CD4-positive, alpha-beta T cell treated with Interleukin-15 for 1 hour (primary cell): ENCODE measurements around the gene ADCY9.
"Not testable (repeated sequence)": the region's sequence is repeated elsewhere in the genome, so short reads cannot be mapped to it uniquely, and the experiment has no call there.

Source experiments
- DNase-seq: peaks from one replicate; pipeline ENCODE4 v3.0.0-alpha.2; 2020

Gene ADCY9

GRCh38 chr16:3966681-3967080, 149.6 kb downstream of the ADCY9 start:
- no peak for DNase-seq

GRCh38 chr16:3965781-3966582, 150.3 kb downstream of the ADCY9 start:
- no peak for DNase-seq

DNA sequence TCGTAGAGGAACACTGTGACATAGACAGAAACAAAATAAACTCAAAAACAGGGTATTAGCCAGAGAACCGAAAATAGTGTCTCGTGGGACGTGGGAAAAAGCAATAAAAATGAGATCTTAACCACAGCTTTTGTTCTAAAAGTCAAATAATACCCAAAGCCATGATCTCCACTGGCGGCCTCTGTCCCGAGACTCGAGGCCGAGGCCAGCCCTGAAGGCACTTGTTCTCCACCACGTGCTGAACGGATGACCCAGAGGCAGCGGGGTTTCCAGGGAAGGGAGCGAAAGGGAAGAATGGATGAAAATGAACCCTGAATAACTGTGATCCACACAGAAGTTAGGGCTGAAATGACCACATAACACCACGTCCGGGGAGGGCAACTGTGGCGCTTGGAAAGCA, 150.9 kb downstream of the ADCY9 start:
- DNase-seq: no peak

DNA sequence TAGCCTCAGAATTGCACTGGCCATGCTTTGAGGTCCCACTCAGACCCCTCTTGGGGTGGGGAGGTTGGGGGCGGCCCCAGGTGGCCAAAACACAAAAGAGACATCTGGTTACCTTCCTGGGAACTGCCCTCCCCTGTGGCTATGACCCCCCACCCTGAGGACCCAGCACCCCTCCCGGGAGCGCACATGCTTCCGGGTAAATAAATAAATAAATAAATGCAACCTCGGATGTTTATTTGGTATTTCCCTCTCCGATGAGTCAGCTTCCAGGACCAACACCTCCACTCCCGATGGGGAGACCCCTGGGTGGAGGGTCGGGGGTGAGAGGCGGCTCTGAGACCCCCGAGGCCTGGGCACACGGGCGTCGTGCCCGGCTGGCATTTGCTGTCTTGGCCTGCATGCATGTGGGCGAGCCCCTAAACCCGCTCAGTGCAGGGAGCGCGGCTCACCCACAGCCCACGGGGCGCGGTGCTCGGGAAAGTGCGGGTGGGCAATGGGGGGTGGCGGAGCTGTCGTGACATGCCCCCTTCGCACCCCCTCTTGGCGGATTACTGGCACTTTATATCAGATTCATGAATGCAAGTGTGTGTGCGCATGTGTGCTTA, 151.5 kb downstream of the ADCY9 start:
- no peak for DNase-seq

GRCh38 chr16:3963886-3964685, 152.2 kb downstream of the ADCY9 start:
- no peak for DNase-seq

DNA sequence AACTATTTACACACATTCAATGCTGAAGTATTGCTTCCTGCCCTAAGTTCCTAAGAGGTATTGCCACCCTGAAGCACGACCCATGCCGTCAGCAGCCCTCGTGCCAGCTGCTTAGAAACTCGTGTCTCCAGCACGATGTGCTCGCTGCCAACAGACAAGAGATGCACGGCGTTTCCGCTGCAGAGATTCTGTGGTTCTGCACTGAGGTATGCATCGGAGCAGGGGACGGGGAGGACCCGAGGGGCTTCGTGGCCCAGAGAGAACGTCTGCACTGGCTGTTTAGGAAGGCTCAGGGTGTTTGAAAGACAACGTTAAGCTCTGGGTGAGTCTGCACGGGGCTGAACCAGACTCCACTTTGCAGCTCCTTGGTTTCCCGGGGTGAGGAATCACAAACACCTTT, 153.0 kb downstream of the ADCY9 start:
- DNase-seq: peak; percentile 66

DNA sequence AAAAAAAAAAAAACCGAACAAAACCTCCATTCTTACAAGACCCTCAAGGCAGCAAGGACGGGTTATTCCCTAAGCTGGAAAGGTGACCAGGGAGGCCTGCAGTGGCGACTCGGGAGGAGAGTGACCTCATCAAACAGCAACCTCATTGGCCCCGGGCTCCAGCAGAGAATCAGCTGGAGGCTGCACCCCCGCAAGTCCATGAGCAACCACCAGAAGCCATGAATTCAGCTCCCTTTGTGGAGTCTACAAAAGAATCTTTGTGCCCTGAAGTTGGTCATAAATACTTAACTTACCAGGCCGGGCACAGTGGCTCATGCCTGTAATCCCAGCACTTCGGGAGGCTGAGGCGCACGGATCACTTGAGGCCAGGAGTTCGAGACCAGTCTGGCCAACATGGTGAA, 154.8 kb downstream of the ADCY9 start:
- DNase-seq: no peak

DNA sequence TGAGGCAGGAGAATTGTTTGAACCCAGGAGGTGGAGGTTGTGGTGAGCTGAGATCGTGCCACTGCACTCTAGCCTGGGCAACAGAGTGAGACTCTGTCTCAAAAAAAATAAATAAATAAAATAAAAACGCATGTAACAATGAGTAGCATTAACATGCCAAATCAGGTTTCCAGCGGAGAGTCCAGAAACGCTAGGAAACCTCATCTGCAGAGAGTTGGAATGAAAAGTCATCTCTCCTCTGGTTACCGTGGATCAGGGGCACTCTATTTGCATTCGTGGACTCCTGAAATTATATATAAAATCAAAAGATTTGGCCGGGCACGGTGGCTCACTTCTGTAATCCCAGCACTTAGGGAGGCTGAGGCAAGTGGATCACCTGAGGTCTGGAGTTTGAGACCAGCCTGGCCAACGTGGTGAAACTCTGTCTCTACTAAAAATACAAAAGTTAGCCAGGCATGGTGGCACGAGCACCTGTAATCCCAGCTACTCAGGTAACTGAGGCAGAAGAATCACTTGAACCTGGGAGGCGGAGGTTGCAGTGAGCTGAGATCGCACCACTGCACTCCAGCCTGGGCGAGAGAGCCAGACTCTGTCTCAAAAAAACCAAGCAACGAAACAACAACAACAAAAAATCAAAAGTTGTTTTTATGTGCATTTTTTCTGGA, 156.2 kb downstream of the ADCY9 start:
- DNase-seq: not testable (repeated sequence)

GRCh38 chr16:3959148-3959547, 157.1 kb downstream of the ADCY9 start:
- DNase-seq: no peak

GRCh38 chr16:3957344-3957980, 158.8 kb downstream of the ADCY9 start:
- no peak for DNase-seq

DNA sequence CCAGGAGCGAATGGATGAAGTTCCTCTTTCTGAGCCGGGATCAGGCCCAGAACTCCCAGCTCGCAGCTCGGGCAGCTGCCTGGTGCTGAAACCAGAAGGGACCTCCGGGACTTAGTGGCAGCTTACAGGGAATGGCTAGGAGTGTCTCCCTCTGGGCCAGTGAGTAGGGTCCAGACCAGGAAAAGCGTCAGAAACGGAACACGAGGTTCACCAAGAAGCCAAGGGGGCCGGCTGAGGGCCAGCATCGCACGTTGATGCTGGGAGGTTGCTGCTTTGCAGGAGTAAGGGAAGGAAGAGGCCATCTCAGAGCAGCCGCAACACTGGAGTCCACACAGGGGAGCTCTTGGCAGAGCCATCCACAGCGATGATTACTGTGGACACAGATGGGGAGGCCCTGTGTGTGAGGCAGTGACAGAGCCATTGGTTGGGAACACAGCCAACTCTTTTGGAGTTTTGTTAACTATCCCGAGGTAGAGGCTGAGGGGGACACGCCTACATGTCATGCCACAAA, 161.8 kb downstream of the ADCY9 start:
- no peak for DNase-seq

DNA sequence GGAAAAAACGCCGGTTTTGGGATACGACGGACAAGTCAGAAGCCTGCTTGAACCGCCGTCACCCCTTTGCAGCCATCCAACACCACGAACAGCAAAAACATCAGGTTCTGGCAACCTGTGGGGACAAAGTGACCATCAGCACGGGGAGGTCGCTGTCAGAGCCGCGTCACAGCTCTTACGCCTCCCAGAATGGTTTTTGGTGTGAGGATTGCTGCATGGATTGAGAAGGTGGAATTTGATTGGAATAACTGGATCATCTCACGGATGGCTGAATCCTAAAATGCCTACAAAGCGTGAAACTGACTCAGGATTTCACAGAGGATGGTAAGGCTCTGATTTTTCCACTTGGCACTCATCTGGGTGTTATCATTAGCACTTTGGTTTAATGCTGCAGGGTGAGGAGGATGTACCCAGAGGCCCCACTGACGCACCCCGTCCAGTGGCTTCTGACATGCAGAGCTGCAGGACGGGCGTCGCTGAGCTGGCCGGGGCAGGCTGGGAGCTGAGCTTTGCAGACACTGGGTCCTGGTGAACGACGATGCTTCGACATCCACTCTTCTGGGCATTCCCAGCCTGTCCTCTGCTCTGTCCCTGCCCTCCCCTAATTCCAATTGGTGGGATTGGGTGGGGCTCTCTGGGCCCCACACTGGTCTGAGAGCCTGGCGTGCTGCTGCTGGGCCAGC, 162.4 kb downstream of the ADCY9 start:
- DNase-seq: no peak

DNA sequence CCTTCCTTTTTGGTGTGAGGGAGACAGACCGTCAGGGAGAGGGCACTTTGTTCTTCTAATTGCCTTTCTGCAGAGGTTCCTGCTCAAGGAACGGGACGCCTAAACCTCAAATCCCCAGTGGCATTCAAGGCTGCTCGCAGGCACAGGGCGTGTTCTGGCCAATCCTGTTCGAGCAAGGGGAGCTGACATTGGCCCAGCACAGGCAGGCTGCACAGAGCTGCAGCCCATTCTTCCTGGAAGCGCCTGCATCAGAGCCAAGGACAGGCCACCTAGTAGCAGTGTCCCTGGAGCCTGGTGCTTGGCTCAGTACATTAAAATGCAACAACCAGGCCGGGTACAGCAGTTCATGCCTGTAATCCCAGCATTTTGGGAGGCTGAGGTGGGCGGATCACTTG, 163.5 kb downstream of the ADCY9 start:
- no peak for DNase-seq

- DNase-seq: no peak
These were observed 164.1 kb downstream of the ADCY9 start for GRCh38 chr16:3951861-3952736.

DNA sequence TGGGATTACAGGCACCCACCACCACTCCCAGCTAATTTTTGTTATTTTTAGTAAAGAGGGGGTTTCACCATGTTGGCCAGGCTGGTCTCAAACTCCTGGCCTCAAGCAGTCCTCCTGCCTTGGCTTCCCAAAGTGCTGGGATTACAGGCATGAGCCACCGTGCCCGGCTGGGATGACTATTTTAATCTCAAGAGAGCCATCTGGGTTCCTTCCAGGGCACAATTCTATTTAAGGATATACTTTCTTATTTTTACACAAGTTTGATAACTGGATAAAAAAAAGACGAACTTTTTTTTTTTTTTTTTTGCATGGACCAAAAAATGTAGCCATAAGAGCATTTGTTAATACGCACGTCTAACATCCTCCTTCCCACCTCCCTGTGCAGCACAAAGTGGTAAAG, 164.9 kb downstream of the ADCY9 start:
- not testable (repeated sequence) for DNase-seq

DNA sequence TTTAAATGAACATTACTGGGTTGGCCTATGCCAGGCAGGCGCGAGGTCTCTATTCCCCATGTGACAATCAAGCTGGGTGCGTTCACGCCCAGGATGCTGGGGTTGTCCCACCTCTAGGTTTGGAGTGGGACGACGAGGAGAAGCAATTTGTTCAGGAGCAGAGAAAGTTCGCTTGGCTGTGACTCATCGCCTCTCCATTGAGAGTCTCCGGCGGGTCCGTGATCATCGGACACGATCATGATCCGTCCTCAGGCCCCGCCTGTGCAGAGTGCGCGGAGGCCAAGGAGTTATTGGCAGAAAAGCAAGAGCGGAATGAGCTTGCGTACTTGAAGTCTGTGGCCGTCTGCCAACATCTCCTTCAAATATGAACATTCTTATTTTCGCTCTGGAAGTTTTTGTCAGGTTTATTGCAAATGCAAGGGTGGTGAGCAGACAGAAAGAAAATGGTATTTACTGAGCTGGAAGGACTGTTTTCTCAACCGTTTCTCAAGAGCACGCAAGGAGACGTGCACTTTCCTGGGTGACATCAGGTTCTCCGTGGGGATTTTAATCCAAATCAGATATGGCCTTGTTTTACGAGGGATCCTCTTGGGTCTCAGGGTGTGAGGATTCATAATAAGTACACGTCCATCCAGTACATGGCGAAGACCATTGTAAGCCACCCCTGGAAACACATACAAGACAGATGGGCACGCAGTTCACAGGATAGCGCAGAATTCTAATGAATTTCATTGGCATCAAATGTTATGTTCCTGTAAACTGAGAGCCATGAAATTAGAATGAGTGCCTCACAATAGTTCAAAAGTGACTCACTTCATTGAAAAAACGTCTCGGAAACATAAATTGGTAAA, 165.7 kb downstream of the ADCY9 start:
- no peak for DNase-seq

DNA sequence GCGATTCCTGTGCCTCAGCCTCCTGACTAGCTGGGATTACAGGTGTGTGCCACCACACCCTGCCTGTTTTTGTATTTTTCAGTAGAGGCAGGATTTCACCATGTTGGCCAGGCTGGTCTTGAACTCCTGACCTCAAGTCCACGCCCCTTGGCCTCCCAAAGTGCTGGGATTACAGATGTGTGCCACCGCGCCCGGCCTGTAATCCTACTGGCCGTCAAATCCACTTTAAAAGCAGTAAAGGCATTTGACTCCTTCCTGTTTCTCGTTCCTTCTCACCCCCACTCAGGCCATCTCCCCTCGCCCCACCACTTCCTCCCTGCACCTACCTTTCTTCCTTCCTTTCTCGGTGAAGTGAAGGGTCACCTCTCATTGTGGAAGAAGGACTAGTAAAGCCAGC, 166.3 kb downstream of the ADCY9 start:
- DNase-seq: no peak

- DNase-seq: no peak
These were observed 167.0 kb downstream of the ADCY9 start for GRCh38 chr16:3949287-3949686.

DNA sequence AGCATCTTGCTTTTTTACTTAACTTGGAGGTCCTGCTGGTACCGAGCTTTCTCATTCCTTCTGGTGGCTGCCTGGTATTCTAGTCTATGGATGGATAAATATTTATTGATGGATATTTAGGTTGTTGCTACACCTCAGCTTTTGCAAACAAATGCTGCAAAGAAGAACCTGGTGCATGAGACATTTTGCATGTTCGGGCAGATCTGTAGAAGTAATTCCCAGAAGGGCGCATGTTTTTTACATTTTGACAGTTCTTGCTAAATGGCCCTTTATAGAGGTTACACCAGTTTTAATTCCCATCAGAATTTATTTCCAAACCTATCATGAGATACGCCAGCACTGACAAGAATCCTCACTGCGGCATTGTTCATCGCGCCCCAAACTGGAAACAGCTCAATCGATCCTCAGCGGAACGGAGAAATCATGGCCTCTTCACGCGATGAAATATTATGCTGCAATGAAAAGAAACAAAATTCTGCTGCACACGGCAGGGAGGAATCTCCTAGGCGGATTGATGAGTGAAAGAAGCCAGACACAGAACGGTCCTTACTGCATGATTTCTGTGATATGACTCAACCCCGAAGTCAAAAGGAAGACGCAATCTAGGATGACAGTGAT, 167.8 kb downstream of the ADCY9 start:
- DNase-seq: no peak
